Fibroblast of skin of left quadriceps (primary cell): ENCODE results near the gene ARHGEF12.

Source experiments
- DNase-seq, 2 experiments: peaks; one replicate each; pipeline ENCODE4 v3.0.0-alpha.2; 2013; ENCODE audit warnings: low read depth in 2 of 2

Gene ARHGEF12

GRCh38 chr11:120538707-120539106 is 202.5 kb downstream of the ARHGEF12 start:
- no peak for DNase-seq
